ENCODE measurements around the gene MAP7.
"Not testable (repeated sequence)": the region's sequence is repeated elsewhere in the genome, so short reads cannot be mapped to it uniquely, and the experiment has no call there.

The MAP7 gene

DNA sequence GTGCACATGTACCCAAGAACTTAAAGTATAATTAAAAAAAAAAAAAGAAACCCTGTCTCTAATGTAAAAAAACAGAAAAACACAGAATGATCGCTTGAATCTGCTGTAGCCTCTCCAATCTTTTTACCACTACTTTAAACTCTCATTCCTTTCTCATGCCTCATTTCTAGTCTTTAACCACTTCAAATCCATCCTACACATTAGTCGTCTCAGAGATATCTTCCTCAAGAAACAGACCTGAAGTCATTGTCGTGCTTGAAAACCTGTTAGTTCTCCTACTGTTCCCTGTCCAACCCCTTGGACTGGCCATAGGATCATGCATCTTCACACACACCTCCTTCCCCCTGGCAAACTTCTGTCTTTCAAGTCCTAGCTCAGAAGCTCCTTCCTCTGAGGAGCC, 148.5 kb downstream of the MAP7 start:
- H3K27ac ChIP-seq = no peak overlapping the region
- H3K36me3 ChIP-seq (replicated peaks) = no peaks in the 10 kb centered on the region
- TF ChIP-seq, protein P1, sequence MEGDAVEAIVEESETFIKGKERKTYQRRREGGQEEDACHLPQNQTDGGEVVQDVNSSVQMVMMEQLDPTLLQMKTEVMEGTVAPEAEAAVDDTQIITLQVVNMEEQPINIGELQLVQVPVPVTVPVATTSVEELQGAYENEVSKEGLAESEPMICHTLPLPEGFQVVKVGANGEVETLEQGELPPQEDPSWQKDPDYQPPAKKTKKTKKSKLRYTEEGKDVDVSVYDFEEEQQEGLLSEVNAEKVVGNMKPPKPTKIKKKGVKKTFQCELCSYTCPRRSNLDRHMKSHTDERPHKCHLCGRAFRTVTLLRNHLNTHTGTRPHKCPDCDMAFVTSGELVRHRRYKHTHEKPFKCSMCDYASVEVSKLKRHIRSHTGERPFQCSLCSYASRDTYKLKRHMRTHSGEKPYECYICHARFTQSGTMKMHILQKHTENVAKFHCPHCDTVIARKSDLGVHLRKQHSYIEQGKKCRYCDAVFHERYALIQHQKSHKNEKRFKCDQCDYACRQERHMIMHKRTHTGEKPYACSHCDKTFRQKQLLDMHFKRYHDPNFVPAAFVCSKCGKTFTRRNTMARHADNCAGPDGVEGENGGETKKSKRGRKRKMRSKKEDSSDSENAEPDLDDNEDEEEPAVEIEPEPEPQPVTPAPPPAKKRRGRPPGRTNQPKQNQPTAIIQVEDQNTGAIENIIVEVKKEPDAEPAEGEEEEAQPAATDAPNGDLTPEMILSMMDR (IDR thresholded peaks at IDR 0.05; ENCODE audit: low read depth, low read length, missing control alignments) = no peak
- no peak overlapping the region for H3K4me3 ChIP-seq (ENCODE audit: low read depth, low read length)
- H3K27me3 ChIP-seq (replicated peaks) = no peaks in the 10 kb centered on the region
- DNase-seq = no peak
- in situ Hi-C loops (cut with HindIII; ENCODE audit: low pct_ligation_motif_present, low sequenced_read_pairs) = no loop called here

DNA sequence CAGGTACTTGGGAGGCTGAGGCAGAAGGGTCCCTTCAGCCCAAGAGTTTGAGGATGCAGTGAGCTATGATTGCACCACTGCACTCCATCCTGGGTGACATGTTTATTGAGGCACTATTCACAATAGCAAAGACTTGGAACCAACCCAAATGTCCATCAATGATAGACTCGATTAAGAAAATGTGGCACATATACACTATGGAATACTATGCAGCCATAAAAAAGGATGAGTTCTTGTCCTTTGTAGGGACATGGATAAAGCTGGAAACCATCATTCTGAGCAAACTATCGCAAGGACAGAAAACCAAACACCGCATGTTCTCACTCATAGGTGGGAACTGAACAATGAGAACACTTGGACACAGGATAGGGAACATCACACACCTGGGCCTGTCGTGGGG, 149.0 kb downstream of the MAP7 start:
- H3K36me3 ChIP-seq (replicated peaks); H3K27me3 ChIP-seq (replicated peaks); in situ Hi-C loops (cut with HindIII; ENCODE audit: low pct_ligation_motif_present, low sequenced_read_pairs); H3K27ac ChIP-seq; H3K4me3 ChIP-seq (ENCODE audit: low read depth, low read length); DNase-seq: not testable (repeated sequence)

DNA sequence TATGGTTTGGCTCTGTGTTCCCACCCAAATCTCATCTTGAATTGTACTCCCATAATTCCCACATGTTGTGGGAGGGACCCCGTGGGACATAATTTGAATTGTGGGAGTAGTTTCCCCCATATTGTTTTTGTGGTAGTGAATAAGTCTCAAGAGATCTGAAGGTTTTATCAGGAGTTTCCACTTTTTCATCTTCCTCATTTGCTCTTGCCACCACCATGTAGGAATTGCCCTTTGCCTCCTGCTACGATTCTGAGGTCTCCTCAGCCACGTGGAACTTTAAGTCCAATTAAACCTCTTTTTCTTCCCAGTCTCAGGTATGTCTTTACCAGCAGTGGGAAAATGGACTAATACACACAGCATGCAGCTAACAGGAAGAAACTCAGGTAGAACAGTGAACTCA, 151.8 kb downstream of the MAP7 start:
- DNase-seq = no peak
- Histone ChIP-seq H3K27ac (no peak overlapping the region), H3K27me3 (replicated peaks) (no peaks in the 10 kb centered on the region), H3K4me3 (ENCODE audit: low read depth, low read length) (no peak overlapping the region), H3K36me3 (replicated peaks) (no peaks in the 10 kb centered on the region)
- in situ Hi-C loops (cut with HindIII; ENCODE audit: low pct_ligation_motif_present, low sequenced_read_pairs) = no loop called here
- TF ChIP-seq, protein P1 (IDR thresholded peaks at IDR 0.05; ENCODE audit: low read depth, low read length, missing control alignments) = no peak

DNA sequence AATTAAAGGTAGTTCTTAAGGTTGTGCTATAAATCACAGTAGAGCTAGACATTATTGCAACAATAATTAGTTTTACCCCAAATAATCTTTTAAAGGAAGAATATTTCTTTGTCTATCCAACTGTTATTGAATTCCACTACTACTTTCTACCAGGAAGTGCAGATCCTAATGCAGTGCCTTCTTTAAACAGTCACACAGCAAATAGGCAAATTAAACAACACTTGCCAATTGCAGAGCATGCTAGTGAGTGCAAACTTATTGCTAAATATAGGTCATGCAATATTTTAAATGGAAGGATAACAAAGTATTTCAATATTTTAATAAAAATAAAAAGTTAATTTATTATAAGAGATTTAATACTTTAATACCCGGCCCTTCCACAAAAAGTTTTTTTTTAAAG, 153.3 kb downstream of the MAP7 start:
- Histone ChIP-seq H3K27me3 (replicated peaks) (no peaks in the 10 kb centered on the region), H3K27ac (no peak overlapping the region), H3K4me3 (ENCODE audit: low read depth, low read length) (no peak overlapping the region), H3K36me3 (replicated peaks) (no peaks in the 10 kb centered on the region)
- no peak for DNase-seq
- in situ Hi-C loops (cut with HindIII; ENCODE audit: low pct_ligation_motif_present, low sequenced_read_pairs) = no loop called here
- TF ChIP-seq, protein P1 (IDR thresholded peaks at IDR 0.05; ENCODE audit: low read depth, low read length, missing control alignments) = no peak

DNA sequence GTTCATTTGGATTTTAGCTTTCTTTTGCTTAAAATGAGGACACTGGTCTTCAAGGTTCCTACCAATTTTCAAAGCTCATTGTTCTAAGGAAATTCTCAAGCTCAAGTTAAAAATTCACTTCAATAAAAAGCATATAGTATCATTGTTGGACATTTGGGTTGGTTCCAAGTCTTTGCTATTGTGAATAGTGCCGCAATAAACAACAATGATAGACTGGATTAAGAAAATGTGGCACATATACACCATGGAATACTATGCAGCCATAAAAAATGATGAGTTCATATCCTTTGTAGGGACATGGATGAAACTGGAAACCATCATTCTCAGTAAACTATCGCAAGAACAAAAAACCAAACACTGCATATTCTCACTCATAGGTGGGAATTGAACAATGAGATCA, 159.3 kb downstream of the MAP7 start:
- DNase-seq; H3K4me3 ChIP-seq (ENCODE audit: low read depth, low read length); in situ Hi-C loops (cut with HindIII; ENCODE audit: low pct_ligation_motif_present, low sequenced_read_pairs); H3K36me3 ChIP-seq (replicated peaks); H3K27ac ChIP-seq; H3K27me3 ChIP-seq (replicated peaks): not testable (repeated sequence)

DNA sequence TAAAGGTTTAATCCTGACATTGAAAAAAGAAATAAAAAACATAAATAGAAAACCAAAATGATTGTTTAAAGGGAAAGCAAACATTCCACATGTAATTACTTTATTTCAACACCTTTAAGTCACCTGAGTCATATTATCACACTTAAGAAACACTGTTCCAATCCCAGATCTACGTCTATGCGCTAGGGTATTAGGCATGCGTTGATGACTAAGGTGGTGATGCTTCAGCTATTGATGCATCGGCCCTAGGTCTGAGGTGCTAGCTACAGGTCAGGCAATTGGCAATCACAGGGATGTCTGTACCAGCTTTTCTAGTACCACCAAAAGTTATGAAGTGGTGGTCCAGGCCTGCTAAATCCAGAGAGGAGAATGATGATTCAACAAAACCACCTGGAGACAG, 162.9 kb downstream of the MAP7 start:
- DNase-seq = no peak
- H3K36me3 ChIP-seq (replicated peaks) = no peaks in the 10 kb centered on the region
- no peak overlapping the region for H3K27ac ChIP-seq
- in situ Hi-C loops (cut with HindIII; ENCODE audit: low pct_ligation_motif_present, low sequenced_read_pairs) = no loop called here
- TF ChIP-seq, protein P1 (IDR thresholded peaks at IDR 0.05; ENCODE audit: low read depth, low read length, missing control alignments) = no peak
- H3K4me3 ChIP-seq (ENCODE audit: low read depth, low read length) = no peak overlapping the region
- no peaks in the 10 kb centered on the region for H3K27me3 ChIP-seq (replicated peaks)

DNA sequence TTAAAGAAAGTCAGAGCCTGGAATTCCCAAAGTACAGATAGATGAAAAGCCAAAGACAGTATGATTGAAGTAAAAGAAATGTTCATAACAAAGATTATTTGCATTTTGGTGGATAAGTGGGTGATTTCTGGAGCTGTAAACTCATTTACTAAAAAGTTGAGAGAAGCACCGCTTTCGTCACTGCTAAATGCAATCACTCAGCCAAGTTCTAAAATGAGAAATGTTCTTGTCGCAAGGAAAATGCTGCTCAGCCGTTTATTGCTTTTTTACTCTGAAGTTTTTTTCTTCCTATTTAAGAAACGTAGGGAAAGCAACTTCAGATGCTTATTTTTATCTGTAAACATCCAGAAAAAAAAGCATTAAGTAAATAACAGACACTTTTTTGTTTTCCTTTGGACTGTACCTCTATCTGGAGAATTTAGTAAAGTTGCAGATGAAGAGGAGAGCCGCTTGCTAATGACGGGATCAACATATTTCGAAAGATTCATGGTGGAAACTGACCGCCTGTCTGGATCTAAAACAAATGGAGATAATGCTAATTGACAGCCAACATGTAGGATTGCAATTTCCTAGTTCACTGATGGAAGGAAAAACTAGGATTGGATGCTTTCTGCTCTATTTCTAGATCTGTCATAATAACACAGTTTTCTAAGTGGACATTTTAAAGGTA, 166.8 kb downstream of the MAP7 start:
- Histone ChIP-seq H3K4me3 (ENCODE audit: low read depth, low read length) (no peak overlapping the region), H3K27ac (no peak overlapping the region), H3K27me3 (replicated peaks) (no peaks in the 10 kb centered on the region), H3K36me3 (replicated peaks) (no peaks in the 10 kb centered on the region)
- in situ Hi-C loops (cut with HindIII; ENCODE audit: low pct_ligation_motif_present, low sequenced_read_pairs) = no loop called here
- TF ChIP-seq, protein P1 (IDR thresholded peaks at IDR 0.05; ENCODE audit: low read depth, low read length, missing control alignments) = no peak
- no peak for DNase-seq

Measured in brain microvascular endothelial cell (primary cell).